ENCODE results near the gene FAM78A.

The FAM78A gene

GRCh38 chr9:131217331-131218031 lies 58.8 kb downstream of the FAM78A start:
- Histone ChIP-seq H3K4me3 (ENCODE audit: insufficient read depth, low read length, poor library complexity, severe bottlenecking) (no peak overlapping the region), H3K27me3 (ENCODE audit: low read length) (no peaks in the 10 kb centered on the region), H3K4me2 (ENCODE audit: low read depth, low read length, poor library complexity, severe bottlenecking) (no peak overlapping the region), H3K9me2 (replicated peaks; ENCODE audit: insufficient read depth, low read length) (no peaks in the 10 kb centered on the region), H4K20me1 (ENCODE audit: low read depth, low read length) (no peaks in the 10 kb centered on the region), H3F3A (ENCODE audit: insufficient read depth) (no peaks in the 10 kb centered on the region), H3K36me3 (ENCODE audit: low read length) (no peaks in the 10 kb centered on the region), H3K27ac (ENCODE audit: low read depth, low read length) (no peak overlapping the region), H3K79me2 (ENCODE audit: insufficient read depth, low read length) (no peaks in the 10 kb centered on the region), H2AFZ (ENCODE audit: low read depth, low read length, severe bottlenecking) (no peak overlapping the region), H3K9ac (ENCODE audit: low read length) (no peak overlapping the region), H3K9me3 (ENCODE audit: insufficient read depth, low read length) (no peaks in the 10 kb centered on the region)
- TF ChIP-seq CTCF (IDR thresholded peaks at IDR 0.05; ENCODE audit: insufficient read depth, low read length, poor library complexity, severe bottlenecking), result no peak
- TF ChIP-seq EZH2phosphoT487 (conservative IDR thresholded peaks at IDR 0.05; ENCODE audit: low read length), result no peak

GRCh38 chr9:131216806-131217205 lies 59.5 kb downstream of the FAM78A start:
- H3F3A ChIP-seq (ENCODE audit: insufficient read depth), result no peaks in the 10 kb centered on the region
- no peaks in the 10 kb centered on the region for H3K9me2 ChIP-seq (replicated peaks; ENCODE audit: insufficient read depth, low read length)
- H3K36me3 ChIP-seq (ENCODE audit: low read length), result no peaks in the 10 kb centered on the region
- H3K4me3 ChIP-seq (ENCODE audit: insufficient read depth, low read length, poor library complexity, severe bottlenecking), result no peak overlapping the region
- no peak for TF ChIP-seq CTCF (IDR thresholded peaks at IDR 0.05; ENCODE audit: insufficient read depth, low read length, poor library complexity, severe bottlenecking)
- no peak for TF ChIP-seq EZH2phosphoT487 (conservative IDR thresholded peaks at IDR 0.05; ENCODE audit: low read length)
- H3K79me2 ChIP-seq (ENCODE audit: insufficient read depth, low read length), result no peaks in the 10 kb centered on the region
- H4K20me1 ChIP-seq (ENCODE audit: low read depth, low read length), result no peaks in the 10 kb centered on the region
- H3K27ac ChIP-seq (ENCODE audit: low read depth, low read length), result no peak overlapping the region
- no peak overlapping the region for H3K9ac ChIP-seq (ENCODE audit: low read length)
- H3K4me2 ChIP-seq (ENCODE audit: low read depth, low read length, poor library complexity, severe bottlenecking), result no peak overlapping the region
- no peaks in the 10 kb centered on the region for H3K9me3 ChIP-seq (ENCODE audit: insufficient read depth, low read length)
- H2AFZ ChIP-seq (ENCODE audit: low read depth, low read length, severe bottlenecking), result no peak overlapping the region
- H3K27me3 ChIP-seq (ENCODE audit: low read length), result no peaks in the 10 kb centered on the region

DNA sequence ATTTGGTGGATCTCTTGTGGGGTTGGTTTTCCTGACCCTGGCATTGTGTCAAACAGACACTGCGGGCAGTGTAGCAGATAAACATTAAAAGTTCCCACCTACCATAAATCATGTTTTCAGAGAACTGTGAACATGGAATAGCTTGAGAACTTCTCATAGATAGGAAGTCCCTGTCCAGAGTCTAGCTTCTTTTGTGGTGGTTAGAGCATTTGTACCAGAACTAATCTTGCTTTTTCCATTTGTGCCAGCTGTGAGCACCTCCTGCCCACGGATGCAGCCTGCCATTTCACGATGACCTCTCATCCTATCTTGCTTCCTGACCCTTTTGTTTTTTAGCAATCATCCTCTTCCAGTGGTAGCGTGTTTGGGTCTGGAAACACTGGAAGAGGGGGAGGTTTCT lies 61.4 kb downstream of the FAM78A start:
- no peaks in the 10 kb centered on the region for H3F3A ChIP-seq (ENCODE audit: insufficient read depth)
- no peak overlapping the region for H3K4me3 ChIP-seq (ENCODE audit: insufficient read depth, low read length, poor library complexity, severe bottlenecking)
- H3K27ac ChIP-seq (ENCODE audit: low read depth, low read length), result no peak overlapping the region
- no peaks in the 10 kb centered on the region for H4K20me1 ChIP-seq (ENCODE audit: low read depth, low read length)
- H3K36me3 ChIP-seq (ENCODE audit: low read length), result no peaks in the 10 kb centered on the region
- no peak overlapping the region for H2AFZ ChIP-seq (ENCODE audit: low read depth, low read length, severe bottlenecking)
- H3K9ac ChIP-seq (ENCODE audit: low read length), result no peak overlapping the region
- no peak overlapping the region for H3K4me2 ChIP-seq (ENCODE audit: low read depth, low read length, poor library complexity, severe bottlenecking)
- no peaks in the 10 kb centered on the region for H3K9me3 ChIP-seq (ENCODE audit: insufficient read depth, low read length)
- H3K9me2 ChIP-seq (replicated peaks; ENCODE audit: insufficient read depth, low read length), result no peaks in the 10 kb centered on the region
- TF ChIP-seq CTCF (IDR thresholded peaks at IDR 0.05; ENCODE audit: insufficient read depth, low read length, poor library complexity, severe bottlenecking) (no peak), EZH2phosphoT487 (conservative IDR thresholded peaks at IDR 0.05; ENCODE audit: low read length) (no peak)
- no peaks in the 10 kb centered on the region for H3K79me2 ChIP-seq (ENCODE audit: insufficient read depth, low read length)
- H3K27me3 ChIP-seq (ENCODE audit: low read length), result no peaks in the 10 kb centered on the region
